ENCODE data around the gene PAPPA. TPM values are rescaled to one million over a fixed set of nuclear protein-coding genes. Genes with fewer than 3 reads are reported as not detected.

The PAPPA gene
- total RNA-seq, 3 donors from 2014 or later (not counting 1 experiment from before 2014, with no cell fraction given), result not detected

GRCh38 chr9:116247791-116248374, 94.3 kb downstream of the PAPPA start:
- no peak for TF ChIP-seq CTCF (IDR thresholded peaks at IDR 0.05)

GRCh38 chr9:116250891-116251290, 97.3 kb downstream of the PAPPA start:
- Mint-ChIP-seq H3K4me1 (no peaks in the 10 kb centered on the region), H3K27me3 (ENCODE audit: low read depth in 2 of 2) (no peaks in the 10 kb centered on the region), H3K9me3 (peaks cover 4 to 13% of the 10 kb centered on the region in 2 donors), H3K27ac (no peak overlapping the region), H3K36me3 (peaks cover 7% of the 10 kb centered on the region), H3K4me3 (no peak overlapping the region)
- Histone ChIP-seq H3K36me3 (ENCODE audit: control insufficient read depth, insufficient read depth, low read length) (no peaks in the 10 kb centered on the region), H3K9me3 (ENCODE audit: control insufficient read depth, insufficient read depth, low read length) (no peaks in the 10 kb centered on the region), H3K4me1 (ENCODE audit: control insufficient read depth, insufficient read depth, low read length) (no peaks in the 10 kb centered on the region), H3K27me3 (ENCODE audit: control insufficient read depth, insufficient read depth, low read length) (no peaks in the 10 kb centered on the region), H3K27ac (ENCODE audit: low read length) (no peak overlapping the region), H3K4me3 (ENCODE audit: low read length) (no peak overlapping the region)
- TF ChIP-seq CTCF (IDR thresholded peaks at IDR 0.05), result no peak
- ATAC-seq, result no peak
- intact Hi-C loops (cut with micrococcal nuclease), result no loop called here
- DNase-seq, result no peak
- 84% methylated on average over 2 of the region's 4 CpGs for WGBS (ENCODE audit: insufficient coverage)

More at GRCh38 chr9:116247791-116248374, 94.3 kb downstream of the PAPPA start:
- no peaks in the 10 kb centered on the region for H3K4me1 ChIP-seq (ENCODE audit: control insufficient read depth, insufficient read depth, low read length)
- whole genome bisulfite sequencing (ENCODE audit: insufficient coverage), result no CpG with 5 or more reads among the region's 2 CpGs
- H3K4me3 ChIP-seq (ENCODE audit: low read length), result no peak overlapping the region
- H3K27ac Mint-ChIP-seq, result no peak overlapping the region
- no peaks in the 10 kb centered on the region for H3K36me3 ChIP-seq (ENCODE audit: control insufficient read depth, insufficient read depth, low read length)
- H3K36me3 Mint-ChIP-seq, result peaks cover 7% of the 10 kb centered on the region
- ATAC-seq, result no peak
- no peaks in the 10 kb centered on the region for H3K27me3 Mint-ChIP-seq (ENCODE audit: low read depth in 2 of 2)
- H3K9me3 Mint-ChIP-seq, result peaks cover 4 to 17% of the 10 kb centered on the region in 2 donors
- no peak overlapping the region for H3K4me3 Mint-ChIP-seq
- intact Hi-C loops (cut with micrococcal nuclease), result no loop called here
- H3K9me3 ChIP-seq (ENCODE audit: control insufficient read depth, insufficient read depth, low read length), result no peaks in the 10 kb centered on the region
- no peaks in the 10 kb centered on the region for H3K27me3 ChIP-seq (ENCODE audit: control insufficient read depth, insufficient read depth, low read length)
- DNase-seq, result no peak
- H3K4me1 Mint-ChIP-seq, result no peaks in the 10 kb centered on the region
- H3K27ac ChIP-seq (ENCODE audit: low read length), result no peak overlapping the region

GRCh38 chr9:116251366-116251765, 97.8 kb downstream of the PAPPA start:
- no peak overlapping the region for H3K27ac ChIP-seq (ENCODE audit: low read length)
- H3K36me3 ChIP-seq (ENCODE audit: control insufficient read depth, insufficient read depth, low read length), result no peaks in the 10 kb centered on the region
- TF ChIP-seq CTCF (IDR thresholded peaks at IDR 0.05), result no peak
- H3K4me3 ChIP-seq (ENCODE audit: low read length), result no peak overlapping the region
- Mint-ChIP-seq H3K9me3 (peaks cover 4 to 13% of the 10 kb centered on the region in 2 donors), H3K27me3 (ENCODE audit: low read depth in 2 of 2) (no peaks in the 10 kb centered on the region), H3K27ac (no peak overlapping the region), H3K4me1 (no peaks in the 10 kb centered on the region), H3K4me3 (no peak overlapping the region), H3K36me3 (peaks cover 7% of the 10 kb centered on the region)
- no peaks in the 10 kb centered on the region for H3K4me1 ChIP-seq (ENCODE audit: control insufficient read depth, insufficient read depth, low read length)
- intact Hi-C loops (cut with micrococcal nuclease), result no loop called here
- no peaks in the 10 kb centered on the region for H3K9me3 ChIP-seq (ENCODE audit: control insufficient read depth, insufficient read depth, low read length)
- WGBS (ENCODE audit: insufficient coverage), result 40% methylated on average over 5 of the region's 5 CpGs
- no peaks in the 10 kb centered on the region for H3K27me3 ChIP-seq (ENCODE audit: control insufficient read depth, insufficient read depth, low read length)
- ATAC-seq (no peak), DNase-seq (no peak)

GRCh38 chr9:116260531-116260930, 106.9 kb downstream of the PAPPA start:
- 72% methylated on average over 2 of the region's 2 CpGs for WGBS (ENCODE audit: insufficient coverage)
- no peak for DNase-seq
- H3K4me3 Mint-ChIP-seq, result no peak overlapping the region

More at GRCh38 chr9:116260531-116260930, 106.9 kb downstream of the PAPPA start:
- no peak for TF ChIP-seq CTCF (IDR thresholded peaks at IDR 0.05)
- Histone ChIP-seq H3K36me3 (ENCODE audit: control insufficient read depth, insufficient read depth, low read length) (no peaks in the 10 kb centered on the region), H3K27ac (ENCODE audit: low read length) (no peak overlapping the region), H3K4me1 (ENCODE audit: control insufficient read depth, insufficient read depth, low read length) (no peaks in the 10 kb centered on the region), H3K27me3 (ENCODE audit: control insufficient read depth, insufficient read depth, low read length) (no peaks in the 10 kb centered on the region), H3K4me3 (ENCODE audit: low read length) (no peak overlapping the region), H3K9me3 (ENCODE audit: control insufficient read depth, insufficient read depth, low read length) (no peaks in the 10 kb centered on the region)
- peaks cover 2% of the 10 kb centered on the region in 2 donors for H3K9me3 Mint-ChIP-seq
- no peak for ATAC-seq
- H3K36me3 Mint-ChIP-seq, result no peaks in the 10 kb centered on the region
- intact Hi-C loops (cut with micrococcal nuclease), result no loop called here
- no peak overlapping the region for H3K27ac Mint-ChIP-seq
- H3K4me1 Mint-ChIP-seq, result no peaks in the 10 kb centered on the region
- H3K27me3 Mint-ChIP-seq (ENCODE audit: low read depth in 2 of 2), result no peaks in the 10 kb centered on the region
